GM20000 (cell line): ENCODE measurements around the gene UCN.
"Not testable (repeated sequence)": the region's sequence is repeated elsewhere in the genome, so short reads cannot be mapped to it uniquely, and the experiment has no call there.

Experiments
- DNase-seq: peaks from one replicate; pipeline ENCODE4 v3.0.0; 2012; ENCODE audit warnings: low spot score
- TF ChIP-seq, protein P1 (sequence below): IDR thresholded peaks from 2 replicates; pipeline ENCODE4 v1.5.1; 2012; ENCODE audit warnings: mild to moderate bottlenecking, control low read depth; ENCODE audit errors: extremely low read depth, missing control alignments

The UCN gene

DNA sequence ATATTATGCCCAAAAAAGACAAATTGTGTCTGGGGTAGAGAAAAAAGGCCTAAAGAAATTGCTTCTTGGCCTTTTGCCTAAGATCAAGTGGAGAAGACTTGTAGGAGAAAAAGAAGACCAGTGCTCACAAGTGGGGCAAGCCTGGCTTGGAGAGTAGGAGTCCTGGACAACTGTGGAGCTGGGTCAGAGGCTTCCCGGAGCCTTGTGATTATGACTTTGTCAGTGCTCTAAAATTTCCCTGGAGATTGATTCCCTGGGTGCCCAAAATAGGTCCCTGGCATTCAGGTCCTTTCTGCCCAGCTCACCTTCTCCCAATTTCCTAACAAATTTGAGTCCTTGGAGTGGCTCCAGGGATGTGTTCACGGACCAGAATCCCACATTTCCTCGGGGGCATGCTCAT, 26.8 kb downstream of the UCN start:
- TF ChIP-seq, protein P1, sequence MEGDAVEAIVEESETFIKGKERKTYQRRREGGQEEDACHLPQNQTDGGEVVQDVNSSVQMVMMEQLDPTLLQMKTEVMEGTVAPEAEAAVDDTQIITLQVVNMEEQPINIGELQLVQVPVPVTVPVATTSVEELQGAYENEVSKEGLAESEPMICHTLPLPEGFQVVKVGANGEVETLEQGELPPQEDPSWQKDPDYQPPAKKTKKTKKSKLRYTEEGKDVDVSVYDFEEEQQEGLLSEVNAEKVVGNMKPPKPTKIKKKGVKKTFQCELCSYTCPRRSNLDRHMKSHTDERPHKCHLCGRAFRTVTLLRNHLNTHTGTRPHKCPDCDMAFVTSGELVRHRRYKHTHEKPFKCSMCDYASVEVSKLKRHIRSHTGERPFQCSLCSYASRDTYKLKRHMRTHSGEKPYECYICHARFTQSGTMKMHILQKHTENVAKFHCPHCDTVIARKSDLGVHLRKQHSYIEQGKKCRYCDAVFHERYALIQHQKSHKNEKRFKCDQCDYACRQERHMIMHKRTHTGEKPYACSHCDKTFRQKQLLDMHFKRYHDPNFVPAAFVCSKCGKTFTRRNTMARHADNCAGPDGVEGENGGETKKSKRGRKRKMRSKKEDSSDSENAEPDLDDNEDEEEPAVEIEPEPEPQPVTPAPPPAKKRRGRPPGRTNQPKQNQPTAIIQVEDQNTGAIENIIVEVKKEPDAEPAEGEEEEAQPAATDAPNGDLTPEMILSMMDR = no peak
- DNase-seq = no peak

DNA sequence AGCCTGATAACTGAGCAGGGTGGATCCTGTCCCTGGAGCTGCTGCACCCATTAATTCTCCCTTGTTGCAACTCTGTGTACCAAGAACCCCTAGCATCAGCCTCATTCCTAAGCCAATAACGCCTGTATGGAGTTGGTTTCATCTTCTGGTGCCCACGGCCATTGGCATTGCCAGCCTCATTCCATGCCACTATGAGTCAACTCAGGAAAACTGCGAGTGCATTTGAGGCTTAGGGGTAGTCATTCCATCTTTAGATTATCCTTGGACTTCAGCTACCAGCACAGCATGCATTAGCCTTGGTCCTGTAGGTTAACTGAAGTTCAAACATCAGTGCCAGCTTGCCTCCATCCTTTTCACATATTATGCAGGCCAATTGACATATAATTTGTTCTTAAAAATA, 27.4 kb downstream of the UCN start:
- TF ChIP-seq, protein P1 = no peak
- DNase-seq = no peak

DNA sequence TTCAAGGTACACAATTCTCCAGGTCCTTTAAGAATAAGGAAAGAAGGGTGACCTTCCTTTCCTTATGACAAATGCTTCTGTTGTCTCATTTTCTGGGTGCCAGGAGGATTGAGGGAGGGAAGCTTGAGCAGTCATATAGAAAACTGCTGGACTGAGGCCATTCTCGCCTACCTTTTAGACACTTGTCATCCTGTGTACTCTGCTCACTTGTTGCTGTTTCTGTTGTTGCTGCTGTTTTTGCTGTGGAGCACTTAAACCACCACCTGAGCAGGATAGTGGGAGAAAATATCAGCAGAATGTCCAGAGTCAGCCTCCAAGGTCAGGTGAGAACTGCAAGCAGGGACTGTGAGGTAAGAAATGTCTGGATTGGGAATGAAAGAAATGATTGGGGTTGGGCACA, 30.2 kb downstream of the UCN start:
- TF ChIP-seq, protein P1 = no peak
- no peak for DNase-seq

DNA sequence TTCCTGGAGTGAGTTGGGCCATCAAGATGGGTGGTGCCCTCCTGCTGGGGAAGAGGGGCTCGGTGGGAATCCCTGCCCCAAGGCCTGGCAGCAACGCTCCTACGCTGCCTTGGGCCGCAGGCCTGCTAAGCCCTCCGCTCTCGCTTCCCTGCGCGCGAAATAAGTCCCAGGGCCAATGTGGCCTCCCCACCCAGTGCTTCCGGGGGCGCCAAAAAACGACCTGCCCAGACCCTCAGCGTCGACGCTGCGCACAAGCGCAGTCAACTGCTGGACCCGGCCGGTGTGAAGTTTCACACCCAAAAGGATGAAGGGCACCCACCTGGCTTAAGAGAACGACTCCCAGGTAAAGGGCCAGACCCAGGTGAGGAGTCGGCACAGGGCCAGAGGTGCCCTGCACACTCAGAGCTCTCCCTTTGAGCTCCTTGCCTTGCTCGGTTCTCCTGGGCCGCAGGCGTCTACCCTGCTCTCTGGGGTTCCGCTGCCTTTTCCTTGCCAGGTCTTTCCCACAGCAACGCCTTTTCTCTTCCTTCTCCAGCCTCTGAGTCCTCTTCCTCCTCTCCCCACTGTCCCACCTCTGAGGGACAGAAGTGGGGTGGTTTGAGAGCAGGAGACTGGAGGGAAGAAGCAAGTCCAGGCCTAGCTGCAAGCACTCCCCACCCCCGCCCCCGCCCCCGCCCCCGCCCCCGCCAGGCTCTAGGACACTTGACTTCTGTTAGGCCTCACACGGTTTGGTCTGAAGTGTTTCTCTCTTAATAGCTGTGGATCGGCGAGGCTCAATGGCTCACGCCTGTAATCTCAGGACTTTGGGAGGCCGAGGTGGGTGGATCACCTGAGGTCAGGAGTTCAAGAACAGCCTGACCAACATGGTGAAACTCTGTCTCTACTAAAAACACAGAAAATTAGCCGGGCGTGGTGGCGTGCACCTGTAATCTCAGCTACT, 32.8 kb downstream of the UCN start, which contains the start of gene DNAJC5G:
DNAJC5G (plus strand) TSS at position 223 of the 940 bp plus-strand sequence. CDS start 1,296 bp downstream, outside the sequence.
- DNase-seq = no peak
- TF ChIP-seq, protein P1 = no peak

DNA sequence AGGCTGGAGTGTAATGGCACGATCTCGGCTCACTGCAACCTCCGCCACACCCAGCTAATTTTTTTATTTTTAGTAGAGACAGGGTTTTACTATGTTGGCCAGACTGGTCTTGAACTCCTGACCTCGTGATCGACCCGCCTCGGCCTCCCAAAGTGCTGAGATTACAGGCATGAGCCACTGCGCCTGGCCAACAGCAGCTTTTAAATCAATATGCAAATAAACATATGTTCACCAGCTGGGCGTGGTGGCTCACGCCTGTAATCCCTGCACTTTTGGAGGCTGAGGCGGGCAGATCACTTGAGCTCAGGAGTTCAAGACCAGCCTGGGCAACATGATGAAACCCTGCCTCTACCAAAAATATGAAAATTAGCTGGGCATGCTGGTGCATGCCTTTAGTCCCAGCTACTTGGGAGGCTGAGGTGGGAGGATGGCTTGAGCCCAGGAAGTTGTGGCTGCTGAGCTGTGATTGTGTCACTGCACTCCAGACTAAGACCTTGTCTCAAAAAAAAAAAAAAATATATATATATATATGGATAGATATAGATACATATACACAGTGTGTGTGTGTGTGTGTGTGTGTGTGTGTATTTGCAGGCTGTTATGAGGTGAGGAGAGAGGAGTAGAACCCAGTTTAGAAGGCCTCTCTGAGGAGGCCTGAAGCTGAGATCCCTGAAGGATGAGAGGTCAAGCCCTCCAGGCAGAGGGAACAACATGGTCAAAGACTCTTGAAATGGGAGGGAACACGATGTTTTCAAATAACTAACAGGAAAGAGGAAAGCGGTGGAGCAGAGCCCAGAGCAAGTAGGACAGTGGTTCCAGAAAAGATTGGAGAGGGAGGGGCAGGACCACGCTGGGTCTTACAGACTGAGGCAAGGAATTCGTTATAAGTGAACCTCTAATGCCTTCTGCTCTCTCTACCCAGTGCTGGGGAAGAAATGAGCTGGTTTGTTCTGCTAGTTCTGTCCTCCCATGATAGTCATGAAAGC, 35.4 kb downstream of the UCN start:
- DNase-seq = not testable (repeated sequence)

DNA sequence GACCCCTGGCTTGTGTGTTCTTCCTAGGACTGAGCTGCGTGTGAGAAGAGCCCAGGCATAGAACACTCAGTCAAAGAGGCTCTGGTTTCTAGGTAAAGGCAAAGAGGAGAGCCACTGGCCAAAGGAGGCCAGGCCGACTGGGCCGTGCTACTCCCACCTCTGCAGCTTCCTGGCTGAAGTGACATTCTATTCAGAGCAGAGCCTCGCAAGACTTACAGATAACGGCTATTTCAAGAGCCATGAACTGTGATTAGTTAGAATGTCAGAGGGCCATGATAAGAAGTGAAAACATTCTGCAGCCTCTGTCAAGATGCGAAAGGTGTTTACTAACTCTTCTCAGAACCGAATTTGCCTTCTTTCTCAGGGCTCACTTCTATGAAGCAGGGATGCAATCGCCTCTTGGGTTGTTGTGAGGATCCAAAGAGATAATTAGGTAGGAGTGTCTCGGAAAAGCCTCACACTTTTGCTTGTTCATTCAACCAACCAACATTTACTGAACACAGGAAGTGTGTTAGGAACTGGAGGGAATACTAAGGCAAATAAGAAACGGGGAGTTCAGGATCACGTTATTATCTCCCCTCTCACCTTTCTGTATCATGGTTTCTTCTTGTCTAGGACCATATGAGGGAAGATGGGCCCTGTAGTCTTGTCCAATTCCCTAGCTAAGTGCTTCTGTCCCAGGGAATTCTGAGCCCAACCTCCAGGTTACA, 36.5 kb downstream of the UCN start:
- DNase-seq = no peak
- TF ChIP-seq, protein P1 = no peak

DNA sequence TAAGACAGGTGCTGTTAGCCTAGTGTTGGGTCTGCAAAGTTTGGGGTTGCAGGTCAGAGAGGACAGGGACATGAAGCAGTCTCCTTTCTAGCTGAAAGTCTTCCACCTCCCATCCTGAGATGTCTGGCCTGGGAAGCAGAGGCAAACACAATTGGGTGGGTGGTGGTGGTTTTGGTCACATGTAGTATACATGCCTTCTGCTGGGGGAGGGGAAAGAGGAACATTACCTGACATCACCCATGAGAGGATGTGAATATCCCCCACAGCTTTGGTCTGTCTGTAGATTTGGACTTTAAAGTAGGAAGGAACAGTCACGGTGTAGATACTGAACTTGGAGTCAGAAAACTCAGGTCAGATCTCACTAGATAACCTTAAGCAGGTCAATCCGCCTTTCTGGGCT, 37.6 kb downstream of the UCN start:
- TF ChIP-seq, protein P1 = no peak
- DNase-seq = no peak
